ENCODE results near the gene TM4SF4.
A peak's percentile ranks its signal among the peaks of the same experiment; 100 is the strongest.

Gene TM4SF4

DNA sequence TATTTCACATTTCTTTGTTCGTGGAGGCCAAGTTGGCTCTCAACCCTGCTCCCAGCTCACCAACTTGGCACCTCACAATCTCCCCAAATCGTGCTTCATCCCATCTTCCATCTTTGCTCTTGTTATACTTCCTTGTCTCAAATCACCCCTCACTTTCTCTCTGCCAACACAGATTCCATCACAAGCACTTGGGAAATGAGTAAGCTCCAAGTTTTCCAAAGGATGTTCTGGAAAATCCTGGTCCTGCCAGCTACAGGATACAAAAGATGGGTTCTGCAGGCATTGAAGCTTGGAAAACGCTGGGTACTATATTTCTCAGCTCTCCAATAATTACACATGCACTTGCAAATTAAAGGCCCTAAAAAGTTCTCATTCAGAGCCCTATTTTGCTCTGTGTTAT, 4.1 kb upstream of the TM4SF4 start:
- H3K4me1 ChIP-seq (ENCODE audit: control insufficient read depth, insufficient read depth, low read length), result peaks cover 75% of the 10 kb centered on the region
- H3K9ac ChIP-seq (ENCODE audit: low read length), result no peak overlapping the region

DNA sequence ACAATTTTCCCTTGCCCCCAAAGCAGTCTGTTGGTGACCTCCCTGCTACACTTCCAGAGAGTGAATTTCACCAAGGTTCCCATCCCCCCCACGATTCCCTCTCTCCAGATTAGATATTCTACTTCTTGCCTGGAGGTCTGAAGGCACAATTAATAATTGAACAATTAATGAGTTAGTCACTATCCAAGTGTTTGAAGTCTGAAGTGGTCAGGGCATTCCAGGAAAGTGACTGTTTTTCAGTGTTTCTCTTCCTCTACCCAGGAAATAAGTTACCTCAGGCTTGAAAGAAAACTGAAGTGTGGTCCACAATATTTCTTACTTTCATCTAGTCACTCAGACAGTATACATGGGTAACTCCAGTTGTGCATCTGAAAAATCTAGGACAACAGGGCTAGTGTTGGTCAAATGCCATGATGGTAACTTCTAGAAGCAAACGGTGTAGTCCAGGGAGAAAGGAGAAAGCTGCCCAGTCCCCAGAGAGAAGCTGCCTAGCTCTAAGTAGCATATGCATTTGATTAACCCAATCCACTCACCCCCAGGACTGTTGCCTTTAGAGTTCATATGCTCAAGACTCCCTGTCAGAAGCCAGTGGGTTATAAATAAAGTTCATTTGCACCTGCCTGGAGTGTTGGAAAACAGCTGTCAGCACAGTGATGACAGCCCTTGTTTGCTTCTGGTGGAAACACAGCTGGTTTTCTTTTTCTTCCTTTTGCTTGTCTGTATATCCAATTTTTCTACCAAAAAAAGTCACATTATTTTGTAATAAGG, 2.3 kb upstream of the TM4SF4 start:
- Histone ChIP-seq H3K36me3 (ENCODE audit: control insufficient read depth, insufficient read depth, low read length, severe bottlenecking) (no peaks in the 10 kb centered on the region), H3K9ac (ENCODE audit: low read length) (no peak overlapping the region), H3K9me3 (ENCODE audit: control insufficient read depth, low read length) (no peaks in the 10 kb centered on the region), H3K4me3 (ENCODE audit: low read length) (no peak overlapping the region), H3K4me1 (ENCODE audit: control insufficient read depth, insufficient read depth, low read length) (peaks cover 56% of the 10 kb centered on the region), H3K27me3 (replicated peaks; ENCODE audit: control insufficient read depth, insufficient read depth, low read length) (no peaks in the 10 kb centered on the region)
- DNase-seq (ENCODE audit: low read depth), result peak; percentile 54

More for the DNA sequence above, 4.1 kb upstream of the TM4SF4 start:
- DNase-seq (ENCODE audit: low read depth), result no peak
- no peaks in the 10 kb centered on the region for H3K36me3 ChIP-seq (ENCODE audit: control insufficient read depth, insufficient read depth, low read length, severe bottlenecking)
- no peaks in the 10 kb centered on the region for H3K27me3 ChIP-seq (replicated peaks; ENCODE audit: control insufficient read depth, insufficient read depth, low read length)
- H3K4me3 ChIP-seq (ENCODE audit: low read length), result no peak overlapping the region
- H3K9me3 ChIP-seq (ENCODE audit: control insufficient read depth, low read length), result no peaks in the 10 kb centered on the region

DNA sequence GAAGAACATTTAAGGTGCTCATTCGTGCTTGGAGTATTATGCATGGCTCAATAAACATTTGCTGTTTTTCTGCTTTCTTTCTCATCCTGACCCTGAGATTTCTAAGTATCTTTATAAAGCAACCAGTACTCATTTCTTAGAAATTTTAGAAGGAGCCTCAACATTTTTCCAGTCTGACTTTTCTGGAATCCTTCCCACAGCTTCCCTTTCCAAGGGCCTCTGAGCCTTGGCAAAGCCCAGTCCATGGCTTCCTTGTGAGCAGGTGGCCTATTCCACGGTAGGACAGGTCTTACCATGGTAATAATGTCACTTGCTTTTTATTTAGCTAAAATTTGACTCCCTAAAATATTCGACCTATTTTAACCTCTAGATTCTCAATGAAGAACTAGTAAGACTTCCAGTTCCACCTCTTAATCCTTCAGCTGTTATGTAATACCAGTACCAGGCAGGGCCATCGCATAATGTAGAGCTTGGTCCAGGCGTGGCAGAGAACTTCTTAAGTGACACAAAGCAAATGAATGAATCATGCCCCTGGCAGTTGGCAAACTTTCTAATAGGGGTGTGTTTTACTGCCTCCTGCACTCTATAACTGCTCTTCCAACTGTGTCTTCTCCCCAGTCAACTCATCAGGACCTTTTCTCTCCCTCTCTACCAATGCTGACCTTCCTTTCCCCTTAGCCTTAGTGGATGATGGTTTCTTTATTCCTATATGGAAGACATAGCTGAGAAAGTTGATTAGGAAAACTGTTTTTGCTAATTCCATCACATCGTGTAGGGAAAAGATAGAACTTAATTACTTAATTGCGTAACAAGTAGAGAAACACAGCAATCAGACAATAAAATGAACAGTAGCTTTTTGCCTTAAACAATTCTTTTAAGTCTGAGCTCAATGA, 894 bp upstream of the TM4SF4 start:
- H3K36me3 ChIP-seq (ENCODE audit: control insufficient read depth, insufficient read depth, low read length, severe bottlenecking), result no peaks in the 10 kb centered on the region
- H3K27me3 ChIP-seq (replicated peaks; ENCODE audit: control insufficient read depth, insufficient read depth, low read length), result no peaks in the 10 kb centered on the region
- H3K9me3 ChIP-seq (ENCODE audit: control insufficient read depth, low read length), result no peaks in the 10 kb centered on the region
- peak; percentile 79 for DNase-seq (ENCODE audit: low read depth)
- H3K4me3 ChIP-seq (ENCODE audit: low read length), result no peak overlapping the region
- H3K9ac ChIP-seq (ENCODE audit: low read length), result no peak overlapping the region
- peaks cover 43% of the 10 kb centered on the region for H3K4me1 ChIP-seq (ENCODE audit: control insufficient read depth, insufficient read depth, low read length)

DNA sequence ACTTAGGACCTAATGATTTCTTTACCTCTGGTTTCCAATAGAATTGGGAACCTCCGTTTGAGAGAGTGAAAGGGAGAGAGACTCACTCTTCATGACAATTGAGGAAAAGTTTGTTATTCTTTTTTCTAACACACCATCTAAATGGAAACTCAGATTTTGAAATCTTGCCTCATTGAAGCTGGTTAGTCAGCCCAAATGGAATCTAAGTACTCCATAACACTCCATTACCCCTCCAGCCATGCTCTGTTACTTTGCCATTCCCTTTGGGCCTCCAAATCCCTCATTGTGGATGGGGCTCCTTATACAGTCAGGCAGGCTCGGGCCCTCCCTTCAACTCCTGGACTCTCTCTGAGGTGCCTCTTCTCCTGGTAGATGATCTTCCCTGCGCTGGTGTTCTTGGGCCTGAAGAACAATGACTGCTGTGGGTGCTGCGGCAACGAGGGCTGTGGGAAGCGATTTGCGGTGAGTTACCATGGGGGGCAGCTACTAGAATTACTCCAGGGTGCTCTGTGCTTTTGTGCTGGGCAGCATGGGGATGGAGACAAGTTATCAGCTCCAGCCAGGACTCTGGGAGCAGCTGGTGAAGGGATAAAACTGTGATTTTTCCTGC, 1.1 kb downstream of the TM4SF4 start:
- Histone ChIP-seq H3K9me3 (ENCODE audit: control insufficient read depth, low read length) (no peaks in the 10 kb centered on the region), H3K4me1 (ENCODE audit: control insufficient read depth, insufficient read depth, low read length) (peaks cover 40% of the 10 kb centered on the region), H3K4me3 (ENCODE audit: low read length) (no peak overlapping the region), H3K9ac (ENCODE audit: low read length) (no peak overlapping the region), H3K36me3 (ENCODE audit: control insufficient read depth, insufficient read depth, low read length, severe bottlenecking) (no peaks in the 10 kb centered on the region), H3K27me3 (replicated peaks; ENCODE audit: control insufficient read depth, insufficient read depth, low read length) (no peaks in the 10 kb centered on the region)
- DNase-seq (ENCODE audit: low read depth), result peak; percentile 24

DNA sequence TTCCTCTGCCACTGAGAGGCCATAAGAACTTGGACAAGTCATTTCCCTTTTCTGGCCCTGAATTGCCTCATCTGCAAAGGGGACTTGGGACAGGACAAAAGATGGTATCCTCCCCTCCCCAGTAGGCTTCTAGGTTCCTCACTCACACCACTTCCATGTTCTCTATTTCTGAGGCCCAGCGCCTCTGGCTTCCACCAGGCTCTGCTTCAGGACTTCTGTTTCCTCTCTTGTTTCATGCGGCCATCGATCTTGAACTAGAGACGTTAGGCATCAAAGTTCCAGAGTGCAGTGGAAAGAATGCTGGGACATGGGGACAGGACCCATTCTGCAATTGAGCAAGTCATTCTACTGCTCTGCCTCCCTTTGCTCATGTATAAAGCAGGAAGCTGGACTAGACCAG, 1.7 kb downstream of the TM4SF4 start:
- Histone ChIP-seq H3K9ac (ENCODE audit: low read length) (no peak overlapping the region), H3K4me3 (ENCODE audit: low read length) (no peak overlapping the region), H3K4me1 (ENCODE audit: control insufficient read depth, insufficient read depth, low read length) (peaks cover 38% of the 10 kb centered on the region), H3K36me3 (ENCODE audit: control insufficient read depth, insufficient read depth, low read length, severe bottlenecking) (no peaks in the 10 kb centered on the region), H3K27me3 (replicated peaks; ENCODE audit: control insufficient read depth, insufficient read depth, low read length) (no peaks in the 10 kb centered on the region), H3K9me3 (ENCODE audit: control insufficient read depth, low read length) (no peaks in the 10 kb centered on the region)
- DNase-seq (ENCODE audit: low read depth), result no peak

DNA sequence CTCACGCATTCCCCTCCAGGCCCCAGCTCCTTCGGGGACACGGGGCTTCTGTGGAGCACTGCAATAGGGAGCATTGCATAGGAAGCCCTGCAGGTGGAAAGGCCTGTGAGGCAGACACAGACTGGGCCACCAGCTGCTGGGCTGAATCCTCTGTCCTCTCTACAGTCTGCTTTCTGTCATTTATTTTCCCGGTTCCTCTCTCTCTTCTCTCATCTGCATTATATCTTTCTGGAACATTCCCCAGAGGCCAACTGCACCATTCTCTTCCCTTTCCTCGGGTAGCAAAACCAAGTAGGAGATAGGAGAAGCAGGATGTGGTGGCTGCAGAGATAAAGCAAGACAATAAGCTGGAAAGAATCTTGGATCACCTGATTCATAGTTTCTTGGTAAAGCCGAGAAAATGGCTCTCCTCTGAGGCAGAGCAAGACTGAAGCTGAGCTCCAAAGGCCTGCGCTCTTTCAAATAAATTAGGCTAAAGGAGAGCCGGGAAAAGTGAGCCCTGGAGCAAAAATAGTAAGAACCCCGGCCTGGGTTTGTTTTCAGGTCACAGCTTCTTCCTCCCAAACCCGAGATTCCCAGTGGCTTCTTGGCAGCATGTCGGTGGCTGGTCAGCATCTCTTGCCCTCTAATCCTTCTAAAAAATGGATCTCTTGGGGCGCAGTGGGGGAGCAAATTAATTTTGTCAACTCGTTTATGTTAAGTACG, 5.3 kb downstream of the TM4SF4 start:
- Histone ChIP-seq H3K27me3 (replicated peaks; ENCODE audit: control insufficient read depth, insufficient read depth, low read length) (no peaks in the 10 kb centered on the region), H3K9me3 (ENCODE audit: control insufficient read depth, low read length) (no peaks in the 10 kb centered on the region), H3K9ac (ENCODE audit: low read length) (peak overlapping the region; percentile 21), H3K36me3 (ENCODE audit: control insufficient read depth, insufficient read depth, low read length, severe bottlenecking) (no peaks in the 10 kb centered on the region), H3K4me3 (ENCODE audit: low read length) (no peak overlapping the region), H3K4me1 (ENCODE audit: control insufficient read depth, insufficient read depth, low read length) (peaks cover 7% of the 10 kb centered on the region)
- DNase-seq (ENCODE audit: low read depth), result no peak

DNA sequence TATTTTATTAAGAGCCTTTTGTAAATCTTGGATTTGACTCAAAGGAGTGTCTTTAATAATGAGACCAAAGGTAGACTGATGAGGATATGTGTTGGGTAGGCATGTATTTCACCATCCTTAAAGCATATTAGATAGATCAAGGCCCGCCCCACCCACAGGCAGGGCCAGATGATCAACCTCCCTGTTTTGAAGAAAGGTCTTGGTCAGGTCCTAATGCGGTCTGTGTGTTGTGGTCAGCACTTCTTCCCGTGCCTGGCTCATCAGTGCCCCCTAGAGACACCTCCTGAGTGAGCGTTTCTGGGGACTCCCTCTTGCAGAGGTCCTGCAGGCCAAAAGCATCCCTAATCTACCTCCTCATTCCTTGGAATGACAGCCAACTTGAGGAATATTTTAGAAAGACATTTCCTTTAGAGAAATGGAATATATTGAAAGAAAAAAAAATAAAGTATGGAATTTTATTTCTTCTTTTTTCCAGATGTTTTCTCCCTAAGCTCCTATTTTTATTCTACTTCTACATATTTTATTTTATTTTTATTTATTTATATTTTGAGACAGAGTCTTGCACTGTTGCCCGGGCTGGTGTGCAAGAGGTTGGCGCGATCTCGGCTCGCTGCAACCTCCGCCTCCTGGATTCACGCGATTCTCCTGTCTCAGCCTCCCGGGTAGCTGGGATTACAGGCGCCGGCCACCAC, 6.0 kb downstream of the TM4SF4 start:
- no peaks in the 10 kb centered on the region for H3K36me3 ChIP-seq (ENCODE audit: control insufficient read depth, insufficient read depth, low read length, severe bottlenecking)
- peaks cover 10% of the 10 kb centered on the region for H3K4me1 ChIP-seq (ENCODE audit: control insufficient read depth, insufficient read depth, low read length)
- no peaks in the 10 kb centered on the region for H3K9me3 ChIP-seq (ENCODE audit: control insufficient read depth, low read length)
- peak; percentile 88 for DNase-seq (ENCODE audit: low read depth)
- no peak overlapping the region for H3K4me3 ChIP-seq (ENCODE audit: low read length)
- no peak overlapping the region for H3K9ac ChIP-seq (ENCODE audit: low read length)
- no peaks in the 10 kb centered on the region for H3K27me3 ChIP-seq (replicated peaks; ENCODE audit: control insufficient read depth, insufficient read depth, low read length)

DNA sequence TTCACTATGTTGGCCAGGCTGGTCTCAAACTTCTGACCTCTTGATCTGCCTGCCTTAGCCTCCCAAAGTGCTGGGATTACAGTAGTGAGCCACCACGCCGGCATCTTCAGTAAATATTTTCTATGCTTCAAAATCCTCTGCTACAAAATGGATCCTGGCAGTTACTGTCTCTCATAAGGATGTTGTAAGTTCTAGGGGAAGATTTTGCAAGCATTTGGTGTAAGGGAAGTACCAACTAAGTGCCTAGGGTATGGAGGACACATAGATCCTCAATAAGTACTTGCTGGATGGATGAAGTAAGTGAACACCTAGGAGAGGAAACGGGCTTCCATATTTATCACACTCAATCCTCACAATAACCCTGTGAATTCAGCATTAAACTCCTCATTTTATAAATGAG, 6.6 kb downstream of the TM4SF4 start:
- Histone ChIP-seq H3K4me3 (ENCODE audit: low read length) (no peak overlapping the region), H3K36me3 (ENCODE audit: control insufficient read depth, insufficient read depth, low read length, severe bottlenecking) (no peaks in the 10 kb centered on the region), H3K9ac (ENCODE audit: low read length) (no peak overlapping the region), H3K27me3 (replicated peaks; ENCODE audit: control insufficient read depth, insufficient read depth, low read length) (no peaks in the 10 kb centered on the region), H3K4me1 (ENCODE audit: control insufficient read depth, insufficient read depth, low read length) (peaks cover 10% of the 10 kb centered on the region), H3K9me3 (ENCODE audit: control insufficient read depth, low read length) (no peaks in the 10 kb centered on the region)
- no peak for DNase-seq (ENCODE audit: low read depth)

DNA sequence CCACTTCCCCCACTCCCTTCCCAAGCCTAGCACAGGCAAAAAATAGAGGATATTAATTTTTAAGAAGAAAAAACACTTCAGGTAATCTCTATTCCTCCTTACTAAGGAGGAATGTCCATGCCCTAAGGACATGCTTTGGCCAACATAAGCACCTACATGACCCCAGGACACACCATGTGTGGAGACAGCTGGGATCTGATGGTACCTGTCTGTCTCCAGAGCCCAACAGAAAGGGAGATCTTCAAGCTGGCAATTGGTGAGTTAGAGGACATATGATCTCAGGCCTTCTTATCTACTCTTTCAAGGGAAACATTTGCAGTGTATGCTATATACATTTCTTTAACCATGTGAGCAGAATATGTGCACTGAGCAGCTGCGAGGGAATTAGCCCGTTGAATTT, 7.0 kb downstream of the TM4SF4 start:
- H3K9ac ChIP-seq (ENCODE audit: low read length), result no peak overlapping the region
- H3K9me3 ChIP-seq (ENCODE audit: control insufficient read depth, low read length), result no peaks in the 10 kb centered on the region
- no peaks in the 10 kb centered on the region for H3K27me3 ChIP-seq (replicated peaks; ENCODE audit: control insufficient read depth, insufficient read depth, low read length)
- DNase-seq (ENCODE audit: low read depth), result no peak
- H3K36me3 ChIP-seq (ENCODE audit: control insufficient read depth, insufficient read depth, low read length, severe bottlenecking), result no peaks in the 10 kb centered on the region
- H3K4me1 ChIP-seq (ENCODE audit: control insufficient read depth, insufficient read depth, low read length), result peaks cover 10% of the 10 kb centered on the region
- no peak overlapping the region for H3K4me3 ChIP-seq (ENCODE audit: low read length)

DNA sequence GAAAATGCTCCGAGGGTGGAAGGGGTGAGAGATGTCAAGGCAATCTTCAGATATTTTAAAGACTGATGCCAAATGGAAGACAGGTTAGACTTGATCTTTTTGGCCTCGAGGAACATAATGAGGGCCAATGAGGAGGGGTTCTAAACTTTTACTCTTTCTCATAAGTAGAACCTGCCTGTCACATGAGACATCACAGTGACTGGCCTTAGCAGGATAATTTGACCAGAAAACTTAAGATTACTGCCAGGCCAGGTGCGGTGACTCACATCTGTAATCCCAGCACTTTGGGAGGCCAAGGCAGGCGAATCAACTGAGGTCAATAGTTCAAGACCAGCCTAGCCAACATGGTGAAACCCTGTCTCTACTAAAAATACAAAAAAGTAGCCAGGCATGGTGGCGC, 12.2 kb downstream of the TM4SF4 start:
- DNase-seq (ENCODE audit: low read depth), result no peak
- Histone ChIP-seq H3K36me3 (ENCODE audit: control insufficient read depth, insufficient read depth, low read length, severe bottlenecking) (no peaks in the 10 kb centered on the region), H3K27me3 (replicated peaks; ENCODE audit: control insufficient read depth, insufficient read depth, low read length) (no peaks in the 10 kb centered on the region), H3K9ac (ENCODE audit: low read length) (no peak overlapping the region), H3K4me1 (ENCODE audit: control insufficient read depth, insufficient read depth, low read length) (peaks cover 18% of the 10 kb centered on the region), H3K9me3 (ENCODE audit: control insufficient read depth, low read length) (no peaks in the 10 kb centered on the region), H3K4me3 (ENCODE audit: low read length) (no peak overlapping the region)

Measured in adipocyte (in vitro differentiated cells).